Erythroblast (primary cell): ENCODE measurements around the gene C15orf39.
"Not testable (repeated sequence)": the region's sequence is repeated elsewhere in the genome, so short reads cannot be mapped to it uniquely, and the experiment has no call there.

Experiments
- GATA1 ChIP-seq: IDR thresholded peaks from 2 replicates; pipeline ENCODE4 v1.6.1; 2011; ENCODE audit warnings: low read depth, mild to moderate bottlenecking, control low read depth, low read length, moderate library complexity
- POLR2A ChIP-seq: IDR thresholded peaks from 2 replicates; pipeline ENCODE4 v1.6.1; 2011; ENCODE audit warnings: mild to moderate bottlenecking, low read length

DNA sequence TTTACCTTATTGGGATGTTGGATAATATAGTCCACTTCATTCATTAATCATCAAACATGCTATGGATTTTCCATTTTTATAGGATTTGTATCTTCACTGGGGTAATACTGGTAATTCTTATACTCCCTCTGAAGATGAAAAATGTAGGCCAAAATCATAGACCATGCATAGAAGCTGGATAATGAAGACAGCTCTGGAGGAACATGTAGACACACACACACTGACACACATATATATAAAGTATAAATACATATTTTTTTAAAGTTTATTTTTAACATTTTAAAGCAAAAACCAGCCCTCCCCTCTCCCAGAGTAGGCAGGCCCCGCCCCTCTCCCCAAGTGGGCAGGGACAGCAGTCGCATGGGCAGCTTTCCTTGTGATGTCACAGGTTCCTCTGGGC lies 56.4 kb downstream of the C15orf39 start, which contains the start of gene GOLGA6C:
- not testable (repeated sequence) for TF ChIP-seq POLR2A, GATA1
